ENCODE results near the gene MAD1L1.

Gene MAD1L1

DNA sequence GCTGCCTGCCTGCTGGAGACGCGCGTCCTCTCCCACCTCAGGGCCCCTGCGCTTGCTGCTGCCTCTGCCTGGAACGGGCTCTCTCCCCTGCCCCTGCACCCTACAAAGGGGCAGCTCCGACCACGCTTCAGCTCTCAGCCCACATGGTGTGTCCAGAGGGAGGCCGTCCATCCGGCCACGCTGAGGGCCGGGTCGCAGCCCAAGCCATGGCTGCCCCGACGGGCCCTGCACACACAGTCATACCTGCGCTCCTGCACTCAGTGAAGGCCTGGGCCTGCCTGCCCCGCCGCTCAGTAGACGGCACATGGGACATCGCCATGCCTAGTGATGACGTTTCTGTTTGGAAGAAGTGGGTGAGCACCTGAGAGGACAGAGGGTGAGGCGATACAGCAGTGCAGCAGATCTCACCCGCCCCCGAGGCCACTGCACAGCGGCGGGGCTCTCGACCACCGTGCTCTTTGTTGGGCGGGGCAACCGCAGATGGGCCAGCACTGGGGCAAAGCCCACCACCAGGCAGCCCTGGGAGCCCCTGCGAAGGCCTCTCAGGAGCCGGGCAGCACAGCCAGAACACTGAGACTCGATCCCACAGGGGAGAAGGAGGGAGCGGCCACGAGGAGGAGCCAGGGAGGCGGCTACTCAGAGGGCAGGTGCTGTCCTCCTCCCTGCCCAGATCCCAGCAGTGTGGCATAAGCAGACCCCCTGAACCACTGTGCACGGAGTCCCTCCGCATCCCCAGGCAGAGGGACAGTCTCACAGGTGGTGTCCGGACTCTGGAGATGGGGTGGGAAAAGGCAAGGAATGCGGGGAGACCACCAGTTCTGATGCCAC lies 129.5 kb downstream of the MAD1L1 start:
- Histone ChIP-seq H3K36me3 (no peaks in the 10 kb centered on the region), H3K9me3 (no peaks in the 10 kb centered on the region), H3K27me3 (no peaks in the 10 kb centered on the region), H3K4me1 (ENCODE audit: control insufficient read depth in 1 of 2, insufficient read depth in 1 of 2, low read depth in 1 of 2, low read length in 1 of 2) (peaks cover 0 to 5% of the 10 kb centered on the region in 2 experiments), H3K27ac (no peak overlapping the region), H3K4me3 (ENCODE audit: low read depth in 1 of 2, low read length in 1 of 2) (no peak overlapping the region)
- TF ChIP-seq, protein P1, sequence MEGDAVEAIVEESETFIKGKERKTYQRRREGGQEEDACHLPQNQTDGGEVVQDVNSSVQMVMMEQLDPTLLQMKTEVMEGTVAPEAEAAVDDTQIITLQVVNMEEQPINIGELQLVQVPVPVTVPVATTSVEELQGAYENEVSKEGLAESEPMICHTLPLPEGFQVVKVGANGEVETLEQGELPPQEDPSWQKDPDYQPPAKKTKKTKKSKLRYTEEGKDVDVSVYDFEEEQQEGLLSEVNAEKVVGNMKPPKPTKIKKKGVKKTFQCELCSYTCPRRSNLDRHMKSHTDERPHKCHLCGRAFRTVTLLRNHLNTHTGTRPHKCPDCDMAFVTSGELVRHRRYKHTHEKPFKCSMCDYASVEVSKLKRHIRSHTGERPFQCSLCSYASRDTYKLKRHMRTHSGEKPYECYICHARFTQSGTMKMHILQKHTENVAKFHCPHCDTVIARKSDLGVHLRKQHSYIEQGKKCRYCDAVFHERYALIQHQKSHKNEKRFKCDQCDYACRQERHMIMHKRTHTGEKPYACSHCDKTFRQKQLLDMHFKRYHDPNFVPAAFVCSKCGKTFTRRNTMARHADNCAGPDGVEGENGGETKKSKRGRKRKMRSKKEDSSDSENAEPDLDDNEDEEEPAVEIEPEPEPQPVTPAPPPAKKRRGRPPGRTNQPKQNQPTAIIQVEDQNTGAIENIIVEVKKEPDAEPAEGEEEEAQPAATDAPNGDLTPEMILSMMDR (IDR thresholded peaks at IDR 0.05), result no peak

DNA sequence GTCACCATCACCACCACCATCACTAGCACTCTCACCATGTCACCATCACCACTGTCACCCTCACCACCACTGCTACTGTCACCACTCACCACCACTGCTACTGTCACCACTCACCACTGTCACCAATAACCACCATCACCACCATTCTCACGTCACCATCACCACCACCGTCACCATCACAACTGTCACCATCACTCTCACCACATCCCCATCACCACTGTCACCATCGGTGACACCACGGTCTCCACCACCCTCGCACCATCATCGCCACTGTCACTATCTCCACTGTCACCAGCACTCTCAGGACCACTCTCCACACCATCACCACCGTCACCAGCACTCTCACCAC lies 130.4 kb downstream of the MAD1L1 start:
- TF ChIP-seq, protein P1 (IDR thresholded peaks at IDR 0.05), result no peak
- no peak overlapping the region for H3K27ac ChIP-seq
- H3K9me3 ChIP-seq, result no peaks in the 10 kb centered on the region
- H3K4me3 ChIP-seq (ENCODE audit: low read depth in 1 of 2, low read length in 1 of 2), result no peak overlapping the region
- H3K27me3 ChIP-seq, result no peaks in the 10 kb centered on the region
- H3K36me3 ChIP-seq, result no peaks in the 10 kb centered on the region
- H3K4me1 ChIP-seq (ENCODE audit: control insufficient read depth in 1 of 2, insufficient read depth in 1 of 2, low read depth in 1 of 2, low read length in 1 of 2), result peaks cover 0 to 5% of the 10 kb centered on the region in 2 experiments

DNA sequence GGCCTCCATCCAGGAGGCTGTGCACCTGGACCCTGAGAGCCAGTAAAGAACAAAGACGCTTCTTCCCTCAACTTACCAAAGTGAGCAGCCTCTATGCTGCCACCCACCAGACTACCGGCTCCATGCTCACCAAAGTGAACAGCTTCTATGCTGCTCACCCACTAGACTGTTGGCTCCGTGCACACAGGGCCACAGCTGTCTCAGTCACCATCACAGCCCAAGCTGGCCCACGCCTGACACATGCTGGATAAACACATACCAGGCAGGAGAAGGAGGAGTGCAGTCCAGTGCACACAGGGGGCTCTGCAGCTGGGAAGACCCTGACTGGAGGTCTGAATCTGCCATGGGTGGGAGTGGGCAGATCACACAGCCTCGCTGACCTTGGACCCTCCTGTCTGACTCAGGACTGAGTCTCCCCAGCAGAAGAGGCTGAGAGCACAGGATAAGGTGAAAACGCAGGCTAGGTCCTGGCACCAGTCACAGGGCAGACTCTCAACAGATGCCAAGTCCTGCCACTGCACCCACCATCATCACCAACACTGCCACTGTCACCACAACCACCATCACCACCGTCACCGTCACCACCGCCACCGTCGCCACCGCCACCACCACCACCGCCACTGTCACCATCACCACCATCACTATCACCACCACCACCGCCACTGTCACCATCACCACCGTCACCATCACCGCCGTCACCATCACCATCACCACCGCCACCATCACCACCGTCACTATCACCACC lies 130.9 kb downstream of the MAD1L1 start:
- H3K27ac ChIP-seq, result no peak overlapping the region
- H3K4me1 ChIP-seq (ENCODE audit: control insufficient read depth in 1 of 2, insufficient read depth in 1 of 2, low read depth in 1 of 2, low read length in 1 of 2), result peaks cover 0 to 5% of the 10 kb centered on the region in 2 experiments
- H3K9me3 ChIP-seq, result no peaks in the 10 kb centered on the region
- TF ChIP-seq, protein P1 (IDR thresholded peaks at IDR 0.05), result no peak
- H3K4me3 ChIP-seq (ENCODE audit: low read depth in 1 of 2, low read length in 1 of 2), result no peak overlapping the region
- H3K36me3 ChIP-seq, result no peaks in the 10 kb centered on the region
- H3K27me3 ChIP-seq, result no peaks in the 10 kb centered on the region

DNA sequence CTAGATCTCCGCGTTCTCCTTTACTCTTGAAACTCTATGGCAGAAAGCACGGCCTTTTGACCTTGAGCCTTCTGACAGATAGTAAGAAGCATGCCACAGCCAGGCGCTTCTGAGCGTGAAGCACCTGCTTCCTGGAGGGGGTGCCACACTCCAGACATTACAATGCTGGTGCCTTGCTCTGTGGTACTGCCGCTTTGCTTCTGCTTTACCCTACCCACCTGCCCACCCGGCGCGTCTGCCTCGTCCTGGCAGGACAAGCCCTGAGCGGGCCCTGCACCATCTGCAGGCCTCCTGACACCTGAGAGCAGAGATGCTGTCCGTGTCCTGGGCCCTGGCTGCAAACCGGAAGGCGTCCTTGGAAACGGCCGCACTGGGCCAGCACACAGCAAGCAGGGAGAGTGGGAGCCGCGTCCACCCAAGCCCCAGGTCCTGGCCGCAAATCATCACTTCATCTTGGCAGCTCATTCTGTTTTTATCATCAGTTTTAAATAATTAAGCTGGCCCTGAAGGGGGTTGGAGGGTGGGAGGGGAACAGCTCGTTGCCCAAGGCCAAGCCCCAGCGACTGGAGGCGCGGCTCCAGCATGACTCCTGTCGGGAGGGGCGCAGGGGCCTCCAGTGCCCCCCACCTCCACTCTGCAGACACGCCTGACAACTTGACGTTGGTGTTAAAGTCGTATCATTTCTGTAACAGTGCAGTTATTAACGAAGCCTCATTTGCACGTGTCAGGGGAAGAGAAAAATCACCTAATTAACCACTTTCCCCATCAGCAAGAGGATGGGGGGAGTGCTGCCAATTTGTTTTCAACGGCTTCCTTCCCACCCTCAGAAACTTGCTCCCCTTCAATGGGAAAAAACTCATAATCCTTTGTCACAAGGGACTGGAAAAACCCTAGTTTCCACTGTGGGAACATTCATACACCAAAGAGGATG lies 132.2 kb downstream of the MAD1L1 start:
- no peak overlapping the region for H3K27ac ChIP-seq
- no peaks in the 10 kb centered on the region for H3K36me3 ChIP-seq
- no peak overlapping the region for H3K4me3 ChIP-seq (ENCODE audit: low read depth in 1 of 2, low read length in 1 of 2)
- TF ChIP-seq, protein P1 (IDR thresholded peaks at IDR 0.05), result no peak
- H3K4me1 ChIP-seq (ENCODE audit: control insufficient read depth in 1 of 2, insufficient read depth in 1 of 2, low read depth in 1 of 2, low read length in 1 of 2), result peaks cover 2 to 5% of the 10 kb centered on the region in 2 experiments
- no peaks in the 10 kb centered on the region for H3K9me3 ChIP-seq
- no peaks in the 10 kb centered on the region for H3K27me3 ChIP-seq
